ENCODE measurements around the gene ELOVL2.

ELOVL2 gene

GRCh38 chr6:11009353-11009752 lies 34.8 kb downstream of the ELOVL2 start:
- H2AFZ ChIP-seq (ENCODE audit: low read depth, low read length), result no peak overlapping the region
- no peak overlapping the region for H3K4me3 ChIP-seq (ENCODE audit: low read depth in 1 of 2, low read length in 2 of 2)
- H3K36me3 ChIP-seq (ENCODE audit: insufficient read depth, low read length), result no peaks in the 10 kb centered on the region
- H3K4me1 ChIP-seq (ENCODE audit: insufficient read depth, low read length), result no peaks in the 10 kb centered on the region
- no peaks in the 10 kb centered on the region for H3K79me2 ChIP-seq (ENCODE audit: insufficient read depth, low read length)
- H3K9ac ChIP-seq (ENCODE audit: low read depth, low read length), result no peak overlapping the region
- no peak overlapping the region for H3K4me2 ChIP-seq (ENCODE audit: insufficient read depth, low read length)
- TF ChIP-seq CTCF (IDR thresholded peaks at IDR 0.05; ENCODE audit: borderline replicate concordance, extremely low read depth, low read length, poor library complexity, severe bottlenecking), result no peak
- no peak for TF ChIP-seq EZH2 (IDR thresholded peaks at IDR 0.05; ENCODE audit: borderline replicate concordance, low read depth, low read length, severe bottlenecking)
- H3K27ac ChIP-seq (ENCODE audit: low read length), result no peak overlapping the region
- H3K9me3 ChIP-seq (ENCODE audit: insufficient read depth, low read length, severe bottlenecking), result no peaks in the 10 kb centered on the region
- no peak for DNase-seq
- no peaks in the 10 kb centered on the region for H4K20me1 ChIP-seq (ENCODE audit: insufficient read depth, low read length)
- no peak for ATAC-seq (ENCODE audit: insufficient read depth, low read depth)
- H3K27me3 ChIP-seq (ENCODE audit: insufficient read depth, low read length, poor library complexity), result peaks cover 14% of the 10 kb centered on the region

GRCh38 chr6:11008821-11009220 lies 35.3 kb downstream of the ELOVL2 start:
- no peaks in the 10 kb centered on the region for H4K20me1 ChIP-seq (ENCODE audit: insufficient read depth, low read length)
- H3K27ac ChIP-seq (ENCODE audit: low read length), result no peak overlapping the region
- peaks cover 14% of the 10 kb centered on the region for H3K27me3 ChIP-seq (ENCODE audit: insufficient read depth, low read length, poor library complexity)
- H3K4me2 ChIP-seq (ENCODE audit: insufficient read depth, low read length), result no peak overlapping the region
- ATAC-seq (ENCODE audit: insufficient read depth, low read depth) (no peak), DNase-seq (no peak)
- no peak overlapping the region for H3K9ac ChIP-seq (ENCODE audit: low read depth, low read length)
- no peaks in the 10 kb centered on the region for H3K9me3 ChIP-seq (ENCODE audit: insufficient read depth, low read length, severe bottlenecking)
- TF ChIP-seq CTCF (IDR thresholded peaks at IDR 0.05; ENCODE audit: borderline replicate concordance, extremely low read depth, low read length, poor library complexity, severe bottlenecking) (no peak), EZH2 (IDR thresholded peaks at IDR 0.05; ENCODE audit: borderline replicate concordance, low read depth, low read length, severe bottlenecking) (no peak)
- no peak overlapping the region for H2AFZ ChIP-seq (ENCODE audit: low read depth, low read length)
- H3K79me2 ChIP-seq (ENCODE audit: insufficient read depth, low read length), result no peaks in the 10 kb centered on the region
- no peaks in the 10 kb centered on the region for H3K4me1 ChIP-seq (ENCODE audit: insufficient read depth, low read length)
- H3K36me3 ChIP-seq (ENCODE audit: insufficient read depth, low read length), result no peaks in the 10 kb centered on the region
- H3K4me3 ChIP-seq (ENCODE audit: low read depth in 1 of 2, low read length in 2 of 2), result no peak overlapping the region

DNA sequence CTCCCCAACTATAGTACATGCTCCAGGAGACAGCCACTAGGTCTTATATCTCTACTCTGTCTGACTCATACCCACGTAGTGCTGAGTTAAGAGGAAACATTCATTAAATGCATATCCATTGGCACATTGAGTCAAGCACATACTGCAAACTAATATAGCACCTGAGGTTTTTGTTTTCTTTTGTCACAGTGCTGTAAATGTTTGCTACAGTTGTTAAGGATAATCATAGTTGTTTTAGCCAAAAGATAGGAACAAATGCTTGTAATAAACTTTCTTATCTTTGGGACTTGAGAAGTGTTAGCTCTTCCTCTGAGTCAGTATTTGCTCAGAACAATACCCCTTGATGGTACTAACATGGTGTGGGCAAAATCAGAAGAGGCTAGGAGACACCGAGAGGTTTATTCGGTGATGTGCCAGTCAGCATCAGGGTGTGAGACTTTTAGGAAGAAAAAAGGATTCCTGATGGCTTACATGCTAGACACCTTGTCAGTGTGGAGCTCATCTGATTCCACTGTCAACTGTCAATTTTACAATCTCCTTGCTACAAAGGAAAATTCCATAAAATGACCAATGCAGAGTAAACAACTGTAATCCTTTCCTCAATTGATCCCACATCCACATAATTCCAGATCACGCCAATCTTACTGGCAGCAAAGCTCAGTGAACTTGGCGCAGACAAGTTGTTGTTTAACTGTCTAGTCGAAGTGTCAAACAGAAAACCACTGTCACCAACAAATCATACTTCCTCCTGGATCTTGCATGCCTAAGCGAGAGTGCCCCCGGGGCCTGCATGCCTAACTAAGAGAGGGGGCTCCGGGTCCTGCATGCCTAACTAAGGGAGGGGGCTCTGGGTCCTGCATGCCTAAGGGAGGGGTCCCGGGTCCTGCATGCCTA lies 36.1 kb downstream of the ELOVL2 start:
- no peaks in the 10 kb centered on the region for H3K4me1 ChIP-seq (ENCODE audit: insufficient read depth, low read length)
- DNase-seq (no peak), ATAC-seq (ENCODE audit: insufficient read depth, low read depth) (no peak)
- TF ChIP-seq CTCF (IDR thresholded peaks at IDR 0.05; ENCODE audit: borderline replicate concordance, extremely low read depth, low read length, poor library complexity, severe bottlenecking) (no peak), EZH2 (IDR thresholded peaks at IDR 0.05; ENCODE audit: borderline replicate concordance, low read depth, low read length, severe bottlenecking) (no peak)
- H3K4me2 ChIP-seq (ENCODE audit: insufficient read depth, low read length), result no peak overlapping the region
- no peak overlapping the region for H2AFZ ChIP-seq (ENCODE audit: low read depth, low read length)
- H3K4me3 ChIP-seq (ENCODE audit: low read depth in 1 of 2, low read length in 2 of 2), result no peak overlapping the region
- no peaks in the 10 kb centered on the region for H4K20me1 ChIP-seq (ENCODE audit: insufficient read depth, low read length)
- no peak overlapping the region for H3K9ac ChIP-seq (ENCODE audit: low read depth, low read length)
- H3K27ac ChIP-seq (ENCODE audit: low read length), result no peak overlapping the region
- no peaks in the 10 kb centered on the region for H3K79me2 ChIP-seq (ENCODE audit: insufficient read depth, low read length)
- H3K27me3 ChIP-seq (ENCODE audit: insufficient read depth, low read length, poor library complexity), result peaks cover 8% of the 10 kb centered on the region
- H3K36me3 ChIP-seq (ENCODE audit: insufficient read depth, low read length), result no peaks in the 10 kb centered on the region
- no peaks in the 10 kb centered on the region for H3K9me3 ChIP-seq (ENCODE audit: insufficient read depth, low read length, severe bottlenecking)

Measured in DND-41 (cell line).